H1 (cell line): ENCODE data around the gene MTTP. TPM values are rescaled to one million over a fixed set of nuclear protein-coding genes. Genes with fewer than 3 reads are reported as not detected.
A peak's percentile ranks its signal among the peaks of the same experiment; 100 is the strongest.

Experiments
- CTCF ChIA-PET: fragments of 300-600 bp; sonication (Branson Sonifier 250); formaldehyde crosslinking; loops from one replicate; lab custom pipeline; 2021; ENCODE audit not compliant: partially characterized antibody; lab: Charles Lee
- POLR2A ChIA-PET: fragments of 300-600 bp; sonication (Branson Sonifier 250); formaldehyde crosslinking; loops from one replicate; lab custom pipeline; 2021; ENCODE audit warnings: inconsistent platforms; ENCODE audit not compliant: partially characterized antibody; lab: Charles Lee
- DNase-seq, 2 experiments: peaks; one replicate each; pipeline versions ENCODE4 v3.0.0 to v3.0.0-alpha.2; 2010 to 2022; ENCODE audit warnings: low spot score in 2 of 2, low read depth in 1 of 2, mixed read lengths in 1 of 2
- FAIRE-seq: peaks from 2 replicates; lab custom pipeline; 2011; peaks lifted over from hg19 to GRCh38; lab: Jason Lieb, UNC
- H2AFZ ChIP-seq: 2 replicates; pipeline ENCODE4 v1.8.1; 2012; ENCODE audit warnings: low read length, inconsistent platforms
- H2AK5ac ChIP-seq: 2 replicates; pipeline ENCODE4 v1.6.1; 2013; ENCODE audit warnings: low read depth, low read length
- H2BK120ac ChIP-seq: replicated peaks from 2 replicates; pipeline ENCODE3; 2013; ENCODE audit warnings: low read depth, low read length, inconsistent platforms
- H2BK12ac ChIP-seq: 2 replicates; pipeline ENCODE4 v1.6.1; 2013; ENCODE audit warnings: low read depth, low read length
- H2BK15ac ChIP-seq: 2 replicates; pipeline ENCODE4 v1.6.1; 2013; ENCODE audit warnings: low read length
- H2BK20ac ChIP-seq: 2 replicates; pipeline ENCODE4 v1.6.1; 2013; ENCODE audit warnings: low read length
- H2BK5ac ChIP-seq: 2 replicates; pipeline ENCODE4 v1.6.1; 2013; ENCODE audit warnings: low read depth, low read length
- H3K14ac ChIP-seq: 2 replicates; pipeline ENCODE4 v1.6.1; 2013; ENCODE audit warnings: inconsistent platforms; ENCODE audit not compliant: insufficient read length
- H3K18ac ChIP-seq: 2 replicates; pipeline ENCODE4 v1.6.1; 2013; ENCODE audit warnings: low read length; ENCODE audit errors: extremely low read depth
- H3K23ac ChIP-seq: 2 replicates; pipeline ENCODE4 v1.6.1; 2013; ENCODE audit warnings: inconsistent platforms; ENCODE audit not compliant: insufficient read length
- H3K23me2 ChIP-seq: 2 replicates; pipeline ENCODE4 v1.6.1; 2013; ENCODE audit warnings: low read depth, low read length
- H3K27ac ChIP-seq: 2 replicates; pipeline ENCODE4 v1.6.1; 2011; ENCODE audit warnings: low read depth, low read length, inconsistent platforms
- H3K27me3 ChIP-seq, 4 experiments: replicated peaks in 1 of 4; 1 replicate in 1 of 4; 2 replicates in 3 of 4; pipeline versions ENCODE4 v1.6.1 to v1.8.1; 2011 to 2013; ENCODE audit warnings: low read length in 3 of 4, mild to moderate bottlenecking in 3 of 4, inconsistent platforms in 2 of 4, mixed read lengths in 2 of 4, moderate library complexity in 1 of 4; ENCODE audit not compliant: control insufficient read depth in 3 of 4, insufficient read depth in 3 of 4; ENCODE audit errors: extremely low read depth in 1 of 4
- H3K36me3 ChIP-seq, 4 experiments: 2 replicates each; pipeline versions ENCODE4 v1.6.1 to v1.8.1; 2011 to 2013; ENCODE audit warnings: mild to moderate bottlenecking in 4 of 4, low read length in 3 of 4, moderate library complexity in 2 of 4, control low read depth in 1 of 4, inconsistent platforms in 1 of 4; ENCODE audit not compliant: insufficient read depth in 4 of 4, control insufficient read depth in 2 of 4
- H3K4ac ChIP-seq: replicated peaks from 2 replicates; pipeline ENCODE3; 2013; ENCODE audit warnings: low read length, low read depth, mixed read lengths, inconsistent platforms; ENCODE audit not compliant: insufficient read length
- H3K4me1 ChIP-seq, 4 experiments: replicated peaks in 1 of 4; 1 replicate in 1 of 4; 2 replicates in 3 of 4; pipeline versions ENCODE4 v1.6.1 to v1.8.1; 2011 to 2013; ENCODE audit warnings: low read length in 3 of 4, inconsistent platforms in 2 of 4, mixed read lengths in 1 of 4; ENCODE audit not compliant: insufficient read depth in 4 of 4, control insufficient read depth in 3 of 4
- H3K4me2 ChIP-seq, 2 experiments: 2 replicates each; pipeline versions ENCODE4 v1.6.1 to v1.8.1; 2011 to 2013; ENCODE audit warnings: low read depth in 2 of 2, low read length in 2 of 2, control low read depth in 1 of 2, inconsistent platforms in 1 of 2, mild to moderate bottlenecking in 1 of 2; ENCODE audit not compliant: insufficient read depth in 1 of 2
- H3K4me3 ChIP-seq, 4 experiments: fragments of 200-600, 300-600 bp in 1 of 4; sonication (generic), shearing (Covaris generic), sonication (Bioruptor Twin) in 1 of 4; 2 replicates each; pipeline versions ENCODE4 v1.5.1 to v1.8.1; 2011 to 2016; ENCODE audit warnings: low read length in 4 of 4, low read depth in 3 of 4, control low read depth in 2 of 4, inconsistent platforms in 2 of 4, mild to moderate bottlenecking in 2 of 4, mixed read lengths in 1 of 4, moderate library complexity in 1 of 4; ENCODE audit not compliant: insufficient read depth in 2 of 4; ENCODE audit errors: extremely low read depth in 1 of 4
- H3K56ac ChIP-seq: replicated peaks from 2 replicates; pipeline ENCODE3; 2013; ENCODE audit warnings: low read depth, mild to moderate bottlenecking, mixed read lengths, low read length, inconsistent platforms; ENCODE audit not compliant: insufficient read length
- H3K79me1 ChIP-seq: 2 replicates; pipeline ENCODE4 v1.6.1; 2013; ENCODE audit warnings: low read depth, low read length, control low read depth
- H3K79me2 ChIP-seq, 2 experiments: 2 replicates each; pipeline versions ENCODE4 v1.6.1 to v1.8.1; 2012 to 2013; ENCODE audit warnings: low read length in 2 of 2, mild to moderate bottlenecking in 2 of 2, inconsistent platforms in 1 of 2; ENCODE audit not compliant: insufficient read depth in 2 of 2, control insufficient read depth in 1 of 2
- H3K9ac ChIP-seq, 4 experiments: replicated peaks in 1 of 4; 1 replicate in 1 of 4; 2 replicates in 3 of 4; pipeline versions ENCODE4 v1.6.1 to v1.8.1; 2011 to 2013; ENCODE audit warnings: low read depth in 3 of 4, low read length in 3 of 4, control low read depth in 2 of 4, mild to moderate bottlenecking in 2 of 4, moderate library complexity in 2 of 4, inconsistent platforms in 1 of 4; ENCODE audit errors: extremely low read depth in 1 of 4
- H3K9me3 ChIP-seq, 2 experiments: 2 replicates each; pipeline versions ENCODE4 v1.6.1 to v1.8.1; 2012 to 2013; ENCODE audit warnings: mild to moderate bottlenecking in 2 of 2, moderate library complexity in 2 of 2, control low read depth in 1 of 2, inconsistent platforms in 1 of 2, low read depth in 1 of 2, low read length in 1 of 2, mixed read lengths in 1 of 2; ENCODE audit not compliant: insufficient read depth in 2 of 2
- H4K20me1 ChIP-seq, 2 experiments: replicated peaks in 1 of 2; 2 replicates each; pipeline versions ENCODE3 to v1.8.1; 2011 to 2013; ENCODE audit warnings: inconsistent platforms in 2 of 2, low read length in 2 of 2, mild to moderate bottlenecking in 1 of 2; ENCODE audit not compliant: insufficient read depth in 2 of 2, control insufficient read depth in 1 of 2
- H4K5ac ChIP-seq: 2 replicates; pipeline ENCODE4 v1.6.1; 2013; ENCODE audit warnings: low read length, low read depth, mixed read lengths, inconsistent platforms; ENCODE audit not compliant: insufficient read length
- H4K8ac ChIP-seq: 2 replicates; pipeline ENCODE4 v1.8.0; 2013; ENCODE audit warnings: mild to moderate bottlenecking, moderate library complexity, low read length, inconsistent platforms; ENCODE audit not compliant: insufficient read depth; ENCODE audit errors: extremely low read depth
- H4K91ac ChIP-seq: replicated peaks from 2 replicates; pipeline ENCODE3; 2013; ENCODE audit warnings: low read length, mixed read lengths, inconsistent platforms; ENCODE audit not compliant: insufficient read length
- CEBPB ChIP-seq: IDR thresholded peaks from 2 replicates; pipeline ENCODE4 v1.6.1; 2012; ENCODE audit warnings: low read depth, low read length
- CHD2 ChIP-seq: IDR thresholded peaks from 2 replicates; pipeline ENCODE4 v1.6.1; 2012; ENCODE audit warnings: low read length, improper control_type of control experiment
- EZH2 ChIP-seq: fragments of 200-600 bp; sonication (generic); IDR thresholded peaks from 2 replicates; pipeline ENCODE4 v1.7.1; 2012; ENCODE audit warnings: low read depth, mild to moderate bottlenecking, moderate library complexity, low read length, inconsistent platforms; ENCODE audit not compliant: severe bottlenecking
- JUN ChIP-seq: IDR thresholded peaks from 2 replicates; pipeline ENCODE4 v1.6.1; 2011; ENCODE audit warnings: low read depth, mild to moderate bottlenecking, improper control_type of control experiment, low read length
- KDM1A ChIP-seq: fragments of 200-600, 300-600 bp; sonication (generic); IDR thresholded peaks from 2 replicates; pipeline ENCODE4 v1.7.1; 2016; ENCODE audit warnings: mild to moderate bottlenecking, low read length, borderline replicate concordance
- KDM5A ChIP-seq: fragments of 200-600 bp; IDR thresholded peaks from 2 replicates; pipeline ENCODE4 v1.7.1; 2012; ENCODE audit warnings: mild to moderate bottlenecking, low read length, inconsistent platforms, mixed read lengths
- POU5F1 ChIP-seq: IDR thresholded peaks from 2 replicates; pipeline ENCODE4 v1.6.1; 2011; ENCODE audit warnings: low read depth, mild to moderate bottlenecking, low read length, moderate library complexity
- SIRT6 ChIP-seq: IDR thresholded peaks from one replicate; pipeline ENCODE4 v1.7.1; 2012; ENCODE audit warnings: low read length, inconsistent platforms
- TAF1 ChIP-seq: IDR thresholded peaks from 2 replicates; pipeline ENCODE4 v1.6.1; 2011; ENCODE audit warnings: mild to moderate bottlenecking, low read depth, low read length
- TCF12 ChIP-seq: IDR thresholded peaks from 2 replicates; pipeline ENCODE4 v1.6.1; 2011; ENCODE audit warnings: low read depth, mild to moderate bottlenecking, low read length
- YY1 ChIP-seq: IDR thresholded peaks from 2 replicates; pipeline ENCODE4 v1.6.1; 2011; ENCODE audit warnings: low read depth, mild to moderate bottlenecking, low read length
- WGBS, 2 experiments: shearing (Covaris generic) in 1 of 2; methylation state at CpG; one replicate each; pipeline versions ENCODE4 v1.1.6 to v1.1.7; 2013 to 2015; ENCODE audit warnings: low lambda C conversion rate in 2 of 2, mixed read lengths in 2 of 2, inconsistent platforms in 1 of 2, low coverage in 1 of 2, missing lambda C conversion rate in 1 of 2; ENCODE audit not compliant: insufficient replicate concordance in 2 of 2, insufficient coverage in 1 of 2, insufficient read length in 1 of 2; ENCODE audit errors: extremely low coverage in 1 of 2, missing lambda C conversion rate in 1 of 2; 5-methylcytosine and 5-hydroxymethylcytosine counted together
- polyA plus RNA-seq, 7 experiments: library from polyadenylated mRNA; depleted of rRNA in 3 of 7; stranded (reverse) in 5 of 7; unstranded in 2 of 7; fragments of >200 nt in 5 of 7; fragments of 200-250 nt in 2 of 7; gene quantifications; 1 replicate in 5 of 7; 2 replicates in 1 of 7; 4 replicates in 1 of 7; pipeline versions ENCODE4 v1.2.1 to v1.2.3, GENCODE V29; 2011 to 2013; ENCODE audit warnings: missing spikeins in 2 of 7, mixed read lengths in 2 of 7
- total RNA-seq: library from RNA; stranded (reverse); fragmentation: NEBNext Ultra II Directional; extraction: Animal tissue kit (Norgen Biotek cat#: 25700); gene quantifications from 2 replicates; pipeline ENCODE4 v1.2.1, GENCODE V29; 2021
- TF ChIP-seq, protein P1 (sequence below): IDR thresholded peaks from 2 replicates; pipeline ENCODE4 v1.6.1; 2012; ENCODE audit warnings: inconsistent platforms
- TF ChIP-seq, protein P2 (sequence below): IDR thresholded peaks from 2 replicates; pipeline ENCODE4 v1.6.1; 2011; ENCODE audit warnings: low read length, improper control_type of control experiment

MTTP gene
- total and polyA plus RNA-seq, 2 of the 8 experiments (the other 6 are each of a cell fraction or from before 2014, with no cell fraction given): 0.12 to 0.26 TPM

DNA sequence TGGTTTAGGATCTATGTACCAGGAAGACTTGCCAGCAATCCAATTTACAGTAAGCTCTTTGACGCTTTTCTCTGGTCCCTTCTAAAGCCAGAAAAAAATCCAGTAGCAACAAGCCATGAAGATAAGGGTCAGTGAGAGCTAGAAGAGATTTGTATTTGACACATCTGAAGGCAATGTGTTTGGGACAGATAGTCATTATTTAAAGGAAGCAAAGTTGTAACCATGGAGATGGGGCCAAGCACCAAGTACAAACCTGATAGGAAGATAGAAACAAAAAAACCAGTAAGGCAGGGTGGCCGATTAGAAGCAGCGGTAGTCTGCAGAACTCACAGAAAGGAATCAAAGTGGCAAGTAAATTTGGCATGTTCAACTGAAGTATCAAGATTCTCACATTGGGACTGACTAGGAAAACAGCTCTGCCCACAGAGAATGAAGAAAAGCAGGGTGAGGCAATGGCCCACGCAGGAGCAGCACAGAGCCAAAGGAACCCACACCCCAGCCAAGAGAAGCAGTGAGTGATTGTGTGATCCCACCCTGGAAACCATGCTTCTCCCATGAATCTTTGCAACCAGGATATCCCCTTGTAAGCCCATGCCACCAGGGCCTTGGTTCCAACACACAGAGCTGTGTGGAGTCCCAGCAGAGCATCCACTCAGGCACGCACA is 95.9 kb downstream of the MTTP start:
- Histone ChIP-seq H2BK15ac (no peak overlapping the region), H4K20me1 (no peaks in the 10 kb centered on the region), H3K56ac (no peak overlapping the region), H3K27me3 (no peaks in the 10 kb centered on the region), H3K9ac (no peak overlapping the region), H3K79me2 (no peaks in the 10 kb centered on the region), H3K23me2 (no peaks in the 10 kb centered on the region), H2BK20ac (no peak overlapping the region), H3K4me1 (no peaks in the 10 kb centered on the region), H2AFZ (0 out of 2 replicates have a peak overlapping the region, but pooled peaks have one; percentile 94), H3K14ac (no peak overlapping the region), H3K23ac (no peak overlapping the region), H2BK5ac (no peak overlapping the region), H2AK5ac (no peak overlapping the region), H3K9me3 (no peaks in the 10 kb centered on the region), H2BK12ac (no peak overlapping the region), H3K36me3 (no peaks in the 10 kb centered on the region), H3K4me3 (no peak overlapping the region), H3K79me1 (no peaks in the 10 kb centered on the region), H4K5ac (no peak overlapping the region), H3K4ac (no peak overlapping the region), H4K8ac (no peak overlapping the region), H3K27ac (no peak overlapping the region), H2BK120ac (no peak overlapping the region), H3K4me2 (no peak overlapping the region), H4K91ac (no peak overlapping the region), H3K18ac (no peak overlapping the region)
- no peak for DNase-seq
- no peak for FAIRE-seq
- CTCF ChIA-PET: interaction anchor here (0.6 to 1.1 kb wide), 2 partner anchors 38 to 1557 kb away, joined by 3 to 4 read pairs; no protein-coding TSS in a partner anchor
- POLR2A ChIA-PET: no interaction called here
- WGBS, 2 experiments: 87% methylated on average over 5 of the region's 5 CpGs; no CpG with 5 or more reads in 1 of the 2 experiments
- TF ChIP-seq KDM5A: no peak
- TF ChIP-seq, protein P1, sequence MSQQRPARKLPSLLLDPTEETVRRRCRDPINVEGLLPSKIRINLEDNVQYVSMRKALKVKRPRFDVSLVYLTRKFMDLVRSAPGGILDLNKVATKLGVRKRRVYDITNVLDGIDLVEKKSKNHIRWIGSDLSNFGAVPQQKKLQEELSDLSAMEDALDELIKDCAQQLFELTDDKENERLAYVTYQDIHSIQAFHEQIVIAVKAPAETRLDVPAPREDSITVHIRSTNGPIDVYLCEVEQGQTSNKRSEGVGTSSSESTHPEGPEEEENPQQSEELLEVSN: no peak
- no peak for TF ChIP-seq CHD2
- TF ChIP-seq POU5F1: no peak
- TF ChIP-seq YY1: no peak
- no peak for TF ChIP-seq CEBPB
- TF ChIP-seq SIRT6: no peak
- TF ChIP-seq JUN: no peak
- TF ChIP-seq TAF1: no peak
- TF ChIP-seq KDM1A: no peak
- no peak for TF ChIP-seq TCF12
- no peak for TF ChIP-seq EZH2
- TF ChIP-seq, protein P2, sequence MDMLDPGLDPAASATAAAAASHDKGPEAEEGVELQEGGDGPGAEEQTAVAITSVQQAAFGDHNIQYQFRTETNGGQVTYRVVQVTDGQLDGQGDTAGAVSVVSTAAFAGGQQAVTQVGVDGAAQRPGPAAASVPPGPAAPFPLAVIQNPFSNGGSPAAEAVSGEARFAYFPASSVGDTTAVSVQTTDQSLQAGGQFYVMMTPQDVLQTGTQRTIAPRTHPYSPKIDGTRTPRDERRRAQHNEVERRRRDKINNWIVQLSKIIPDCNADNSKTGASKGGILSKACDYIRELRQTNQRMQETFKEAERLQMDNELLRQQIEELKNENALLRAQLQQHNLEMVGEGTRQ: no peak
